NB4 (cell line): ENCODE results near the gene CLDN11.

Experiments
- DNase-seq: peaks from one replicate; pipeline ENCODE4 v3.0.0; 2010; ENCODE audit warnings: low read depth
- H3K4me3 ChIP-seq: one replicate; pipeline ENCODE4 v1.5.1; 2011; ENCODE audit warnings: mild to moderate bottlenecking, low read depth, low read length, moderate library complexity
- MYC ChIP-seq: IDR thresholded peaks from 2 replicates; pipeline ENCODE4 v1.6.1; 2011; ENCODE audit warnings: low read depth, low read length
- POLR2A ChIP-seq: IDR thresholded peaks from 2 replicates; pipeline ENCODE4 v1.6.1; 2011; ENCODE audit warnings: mild to moderate bottlenecking; ENCODE audit not compliant: insufficient read length; ENCODE audit errors: extremely low read depth
- TF ChIP-seq, protein P1 (sequence below): IDR thresholded peaks from one replicate; pipeline ENCODE4 v1.5.1; 2012; ENCODE audit warnings: low read depth, low read length
- TF ChIP-seq, protein P2 (sequence below): IDR thresholded peaks from 2 replicates; pipeline ENCODE4 v1.6.1; 2011; ENCODE audit warnings: low read depth, low read length

The CLDN11 gene

DNA sequence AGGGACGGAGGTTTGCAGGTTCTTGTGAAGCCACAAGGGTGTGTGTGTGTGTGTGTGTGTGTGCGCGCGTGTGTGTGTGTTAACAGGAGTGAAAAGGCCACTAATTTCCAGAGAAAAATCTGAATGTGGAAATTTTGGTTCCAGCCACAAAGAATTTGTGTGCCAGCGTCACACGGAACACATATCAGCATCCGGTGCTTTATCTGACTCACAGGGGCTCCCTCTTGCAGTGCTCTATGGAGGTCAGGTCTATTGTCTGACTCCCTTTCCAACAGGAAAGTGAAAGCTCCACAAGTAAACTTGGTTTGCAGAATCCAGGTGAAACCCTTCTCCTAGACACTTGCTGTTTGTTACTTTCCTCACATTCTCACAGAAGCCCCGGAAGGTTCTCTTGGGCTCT lies 6.2 kb downstream of the CLDN11 start:
- no peak overlapping the region for H3K4me3 ChIP-seq
- no peak for DNase-seq
- TF ChIP-seq POLR2A (no peak), MYC (no peak)
- TF ChIP-seq, protein P1, sequence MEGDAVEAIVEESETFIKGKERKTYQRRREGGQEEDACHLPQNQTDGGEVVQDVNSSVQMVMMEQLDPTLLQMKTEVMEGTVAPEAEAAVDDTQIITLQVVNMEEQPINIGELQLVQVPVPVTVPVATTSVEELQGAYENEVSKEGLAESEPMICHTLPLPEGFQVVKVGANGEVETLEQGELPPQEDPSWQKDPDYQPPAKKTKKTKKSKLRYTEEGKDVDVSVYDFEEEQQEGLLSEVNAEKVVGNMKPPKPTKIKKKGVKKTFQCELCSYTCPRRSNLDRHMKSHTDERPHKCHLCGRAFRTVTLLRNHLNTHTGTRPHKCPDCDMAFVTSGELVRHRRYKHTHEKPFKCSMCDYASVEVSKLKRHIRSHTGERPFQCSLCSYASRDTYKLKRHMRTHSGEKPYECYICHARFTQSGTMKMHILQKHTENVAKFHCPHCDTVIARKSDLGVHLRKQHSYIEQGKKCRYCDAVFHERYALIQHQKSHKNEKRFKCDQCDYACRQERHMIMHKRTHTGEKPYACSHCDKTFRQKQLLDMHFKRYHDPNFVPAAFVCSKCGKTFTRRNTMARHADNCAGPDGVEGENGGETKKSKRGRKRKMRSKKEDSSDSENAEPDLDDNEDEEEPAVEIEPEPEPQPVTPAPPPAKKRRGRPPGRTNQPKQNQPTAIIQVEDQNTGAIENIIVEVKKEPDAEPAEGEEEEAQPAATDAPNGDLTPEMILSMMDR = no peak
- TF ChIP-seq, protein P2, sequence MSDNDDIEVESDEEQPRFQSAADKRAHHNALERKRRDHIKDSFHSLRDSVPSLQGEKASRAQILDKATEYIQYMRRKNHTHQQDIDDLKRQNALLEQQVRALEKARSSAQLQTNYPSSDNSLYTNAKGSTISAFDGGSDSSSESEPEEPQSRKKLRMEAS = no peak

DNA sequence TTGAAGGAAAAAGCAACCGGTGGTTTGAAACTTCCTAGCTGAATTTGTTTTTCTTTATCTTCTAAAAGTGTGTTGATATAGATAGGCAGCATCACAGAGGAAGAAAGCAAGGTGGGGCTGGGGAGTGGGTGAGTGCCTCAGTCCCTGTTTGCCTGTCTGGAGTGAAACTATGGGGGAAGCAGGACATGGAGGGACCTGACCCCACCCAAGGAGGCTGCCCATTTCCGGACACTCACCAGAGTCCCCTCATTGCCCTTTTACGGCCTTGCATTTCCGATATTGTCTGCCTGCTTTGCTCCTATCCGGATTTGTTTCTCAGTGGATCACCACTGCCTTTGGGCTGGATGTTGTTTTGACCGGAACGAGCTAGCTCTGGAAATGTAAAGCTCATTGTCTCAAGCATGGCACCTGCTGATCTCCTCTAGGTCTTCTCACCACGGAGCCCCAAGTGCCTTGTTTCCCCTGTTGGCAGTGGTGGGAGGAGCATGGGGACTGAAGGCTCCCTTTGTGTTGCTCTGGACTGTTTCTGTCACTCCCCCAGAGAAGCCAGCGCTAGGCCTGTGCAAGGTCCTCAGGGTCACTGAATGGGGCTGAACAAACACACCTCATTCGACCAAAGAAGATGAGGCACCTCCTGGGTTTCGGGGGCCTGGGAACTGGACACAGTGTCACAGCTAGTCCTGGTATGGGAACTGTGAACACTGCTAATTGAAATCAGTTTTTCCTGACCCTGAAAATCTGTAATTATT lies 7.0 kb downstream of the CLDN11 start:
- DNase-seq = no peak
- H3K4me3 ChIP-seq = no peak overlapping the region
- TF ChIP-seq, protein P1 = no peak
- TF ChIP-seq, protein P2 = no peak
- TF ChIP-seq MYC (no peak), POLR2A (no peak)

DNA sequence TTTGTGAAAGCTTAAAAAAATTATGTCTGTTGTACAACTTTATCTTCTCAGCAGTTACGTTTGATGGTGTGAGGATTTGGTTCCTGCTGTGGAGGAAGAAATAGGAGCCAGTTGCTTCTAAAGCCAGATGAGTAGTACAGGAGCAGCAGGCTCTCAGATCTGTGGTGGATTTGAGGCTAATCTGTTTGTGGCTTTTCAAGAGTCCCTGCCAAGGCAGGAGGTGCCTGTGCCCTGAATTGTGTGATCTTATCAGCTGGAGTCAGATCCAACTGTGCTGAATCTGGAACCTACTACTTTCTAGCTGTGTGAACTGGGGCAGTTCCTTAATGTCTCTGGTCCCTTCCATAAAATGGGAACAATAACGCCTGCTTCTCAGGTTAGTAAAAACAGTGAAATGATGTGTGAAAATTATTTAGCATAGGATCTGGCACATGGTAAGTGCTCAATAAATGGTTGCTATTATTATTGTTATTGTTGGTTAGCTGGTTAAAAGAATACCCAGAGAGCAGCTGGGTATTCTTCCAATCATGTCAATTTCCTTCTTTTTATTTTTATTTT lies 7.7 kb downstream of the CLDN11 start:
- DNase-seq = no peak
- TF ChIP-seq, protein P2 = no peak
- TF ChIP-seq POLR2A (no peak), MYC (no peak)
- TF ChIP-seq, protein P1 = no peak
- H3K4me3 ChIP-seq = no peak overlapping the region

DNA sequence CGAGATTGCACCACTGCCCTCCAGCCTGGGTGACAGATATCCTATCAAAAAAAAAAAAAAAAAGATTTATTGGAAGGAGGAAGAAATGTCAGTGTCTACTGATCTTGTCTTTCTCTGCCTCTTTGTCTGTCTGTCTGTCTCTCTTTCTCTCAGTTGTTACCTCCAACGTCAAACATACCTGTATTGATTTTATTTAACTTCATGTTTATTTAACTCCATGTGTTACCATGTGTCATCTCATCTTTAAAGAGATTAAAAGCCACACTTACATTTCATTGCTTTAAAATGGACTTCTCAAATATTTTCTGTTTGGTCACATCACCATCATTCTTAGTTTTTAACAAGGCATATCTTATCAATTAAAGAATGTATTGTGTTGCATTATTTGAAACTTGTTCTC lies 9.4 kb downstream of the CLDN11 start:
- H3K4me3 ChIP-seq = no peak overlapping the region
- no peak for DNase-seq
- no peak for TF ChIP-seq MYC
- TF ChIP-seq, protein P1 = no peak
- no peak for TF ChIP-seq POLR2A
- TF ChIP-seq, protein P2 = no peak

DNA sequence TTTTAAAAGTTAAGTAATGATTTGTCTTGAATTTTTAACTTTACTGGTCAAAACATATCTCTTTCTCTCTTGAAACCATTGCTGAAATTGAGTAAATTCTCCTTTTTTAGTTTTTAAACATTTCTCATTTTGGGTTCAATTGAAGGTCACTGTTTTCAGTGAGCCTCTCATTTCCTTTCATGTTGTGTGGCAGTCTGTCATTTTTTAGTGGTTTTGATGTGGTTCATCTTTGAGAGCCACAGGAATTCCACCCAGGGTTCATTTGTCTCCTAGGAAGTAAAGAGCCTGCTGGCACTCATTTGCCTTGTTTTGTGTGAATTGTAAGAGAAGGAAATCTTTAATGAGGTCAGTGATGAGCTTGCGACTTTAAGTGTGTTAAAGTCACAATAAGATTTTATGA lies 10.4 kb downstream of the CLDN11 start:
- no peak for DNase-seq
- TF ChIP-seq POLR2A (no peak), MYC (no peak)
- TF ChIP-seq, protein P1 = no peak
- TF ChIP-seq, protein P2 = no peak
- no peak overlapping the region for H3K4me3 ChIP-seq
